GM19463 (cell line): ENCODE data around the gene IQCF5.
"Not testable (repeated sequence)": the region's sequence is repeated elsewhere in the genome, so short reads cannot be mapped to it uniquely, and the experiment has no call there.

Source experiments
- ATAC-seq: cut with Tn5 transposase; IDR thresholded peaks from one replicate; pipeline ENCODE4 v1.9.1; 2021; ENCODE audit warnings: mild to moderate bottlenecking, moderate library complexity; ENCODE audit not compliant: unreplicated experiment

IQCF5 gene

GRCh38 chr3:51875501-51875900, at the start of gene IQCF5:
IQCF5 (minus strand) TSS chr3:51875601; CDS start chr3:51875531, 70 bp downstream.
- ATAC-seq: no peak

- ATAC-seq: no peak
Measured at GRCh38 chr3:51921081-51921578, 45.7 kb upstream of the IQCF5 start.

GRCh38 chr3:51916418-51916817, 41.0 kb upstream of the IQCF5 start:
- no peak for ATAC-seq

- no peak for ATAC-seq
Measured at GRCh38 chr3:51908026-51908425, 32.6 kb upstream of the IQCF5 start.

- no peak for ATAC-seq
Measured at GRCh38 chr3:51904034-51904823, 28.8 kb upstream of the IQCF5 start.

- not testable (repeated sequence) for ATAC-seq
Measured at GRCh38 chr3:51902361-51902760, 27.0 kb upstream of the IQCF5 start.

- ATAC-seq: not testable (repeated sequence)
Measured at GRCh38 chr3:51900043-51900442, 24.6 kb upstream of the IQCF5 start.

- ATAC-seq: no peak
Measured at GRCh38 chr3:51897391-51897790, 22.0 kb upstream of the IQCF5 start.

GRCh38 chr3:51896607-51897305, 21.4 kb upstream of the IQCF5 start:
- no peak for ATAC-seq

GRCh38 chr3:51894939-51895338, 19.5 kb upstream of the IQCF5 start:
- ATAC-seq: no peak

GRCh38 chr3:51894391-51894790, 19.0 kb upstream of the IQCF5 start:
- ATAC-seq: no peak

GRCh38 chr3:51891242-51892039, 16.0 kb upstream of the IQCF5 start:
- ATAC-seq: no peak

GRCh38 chr3:51888463-51889105, 13.2 kb upstream of the IQCF5 start:
- no peak for ATAC-seq

- ATAC-seq: no peak
Measured at GRCh38 chr3:51887620-51888019, 12.2 kb upstream of the IQCF5 start.

- no peak for ATAC-seq
Measured at GRCh38 chr3:51886447-51886846, 11.0 kb upstream of the IQCF5 start.

- no peak for ATAC-seq
Measured at GRCh38 chr3:51879937-51880336, 4.5 kb upstream of the IQCF5 start.

GRCh38 chr3:51876186-51876585, 785 bp upstream of the IQCF5 start:
- ATAC-seq: no peak

- no peak for ATAC-seq
Measured at GRCh38 chr3:51874889-51875288, 512 bp downstream of the IQCF5 start.

- ATAC-seq: no peak
Measured at GRCh38 chr3:51874411-51874810, 990 bp downstream of the IQCF5 start.

- no peak for ATAC-seq
Measured at GRCh38 chr3:51873876-51874275, 1.5 kb downstream of the IQCF5 start.

GRCh38 chr3:51873253-51873766, 2.1 kb downstream of the IQCF5 start:
- no peak for ATAC-seq
